Adipose tissue (tissue), 3 donors: Measurements from ENCODE around the gene IQCE. TPM values are rescaled to one million over a fixed set of nuclear protein-coding genes. Genes with fewer than 3 reads are reported as not detected.

Experiments used
- H3K27ac ChIP-seq: one replicate; pipeline ENCODE4 v1.5.1; 2013; ENCODE audit warnings: low read depth, low read length
- WGBS, 3 donors: extraction: QIAGEN DNeasy Blood & Tissue Kit; methylation state at CpG; one replicate each; pipeline ENCODE4 v1.1.7; 2013; 5-methylcytosine and 5-hydroxymethylcytosine counted together
- polyA plus RNA-seq, 3 donors: library from polyadenylated mRNA; stranded (reverse); fragments of 200-250 nt; gene quantifications; one replicate each; pipeline ENCODE4 v1.2.3, GENCODE V29; 2013
- donor health status: healthy with polysubstance abuse.
- donor health status: Bipolar disorder and iron deficiency.
- donor health status: healthy.

Gene IQCE
- polyA plus RNA-seq, 3 donors, result 4.3 to 8.7 (median 5.4) TPM

- WGBS, 3 donors, result 90 to 92% (median 91%) methylated on average over 35 to 36 of the region's 36 CpGs
Observed at GRCh38 chr7:2659556-2660358, 101.0 kb downstream of the IQCE start.

GRCh38 chr7:2660359-2661095 is 101.7 kb downstream of the IQCE start:
- no peak overlapping the region for H3K27ac ChIP-seq
- 89 to 90% (median 89%) methylated on average over 30 to 36 of the region's 36 CpGs for WGBS, 3 donors

More at GRCh38 chr7:2659556-2660358, 101.0 kb downstream of the IQCE start:
- no peak overlapping the region for H3K27ac ChIP-seq

DNA sequence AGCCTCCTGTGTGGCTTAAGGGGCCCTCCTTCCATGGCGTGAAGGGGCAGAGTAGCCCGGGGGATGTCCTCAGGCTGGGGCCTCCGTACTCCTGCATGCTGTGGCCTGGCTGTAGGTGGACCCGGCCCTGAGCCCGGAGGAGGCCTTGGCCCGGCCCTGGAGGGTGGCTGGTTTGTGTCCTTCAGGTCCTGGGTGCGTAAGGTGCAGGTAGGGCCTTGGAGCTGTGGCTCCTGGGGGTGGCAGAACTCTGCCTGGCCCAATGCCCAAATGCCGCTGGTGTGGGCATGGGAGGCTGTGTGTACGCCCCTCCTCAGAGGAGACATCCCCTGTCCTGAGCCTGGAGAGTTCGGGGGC is 102.3 kb downstream of the IQCE start:
- no peak overlapping the region for H3K27ac ChIP-seq
- 86 to 96% (median 92%) methylated on average over 9 to 10 of the region's 10 CpGs for WGBS, 3 donors

DNA sequence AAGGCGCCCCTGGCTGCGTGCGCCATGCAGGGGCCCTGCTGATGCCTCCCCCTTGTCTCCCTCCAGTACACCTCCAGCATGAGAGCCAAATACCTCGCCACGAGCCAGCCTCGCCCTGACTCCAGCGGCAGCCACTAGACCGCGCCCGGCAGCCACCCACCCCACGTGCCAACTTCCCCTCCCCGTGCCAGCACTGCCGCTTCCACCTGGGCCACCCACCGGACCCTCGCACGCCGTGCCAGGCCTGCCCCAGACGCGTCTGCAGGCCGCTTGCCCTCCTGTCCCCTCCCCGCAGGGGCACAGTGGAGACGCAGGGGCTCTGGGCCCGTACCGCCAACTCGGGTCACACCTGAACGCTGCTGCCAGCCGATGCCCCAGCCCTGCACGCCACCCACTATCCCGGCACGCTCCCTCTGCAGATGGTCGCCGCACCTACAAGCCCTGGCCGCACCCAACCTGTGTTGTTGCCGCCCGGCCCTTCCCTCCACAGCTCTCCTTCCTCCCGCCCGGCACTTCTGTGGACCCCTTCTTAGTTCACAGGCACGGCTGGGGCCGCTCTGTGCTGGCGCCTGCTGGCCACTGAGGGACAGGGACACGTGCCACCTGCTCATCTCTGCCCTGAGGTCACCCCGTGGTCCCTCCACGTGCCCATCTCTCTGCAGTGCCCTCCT is 103.0 kb downstream of the IQCE start:
- no peak overlapping the region for H3K27ac ChIP-seq
- WGBS, 3 donors, result 90 to 93% (median 92%) methylated on average over 37 to 43 of the region's 43 CpGs

- 58 to 75% (median 75%) methylated on average over 33 of the region's 33 CpGs for WGBS, 3 donors
- H3K27ac ChIP-seq, result no peak overlapping the region
Observed at GRCh38 chr7:2662273-2663120, 103.7 kb downstream of the IQCE start.

DNA sequence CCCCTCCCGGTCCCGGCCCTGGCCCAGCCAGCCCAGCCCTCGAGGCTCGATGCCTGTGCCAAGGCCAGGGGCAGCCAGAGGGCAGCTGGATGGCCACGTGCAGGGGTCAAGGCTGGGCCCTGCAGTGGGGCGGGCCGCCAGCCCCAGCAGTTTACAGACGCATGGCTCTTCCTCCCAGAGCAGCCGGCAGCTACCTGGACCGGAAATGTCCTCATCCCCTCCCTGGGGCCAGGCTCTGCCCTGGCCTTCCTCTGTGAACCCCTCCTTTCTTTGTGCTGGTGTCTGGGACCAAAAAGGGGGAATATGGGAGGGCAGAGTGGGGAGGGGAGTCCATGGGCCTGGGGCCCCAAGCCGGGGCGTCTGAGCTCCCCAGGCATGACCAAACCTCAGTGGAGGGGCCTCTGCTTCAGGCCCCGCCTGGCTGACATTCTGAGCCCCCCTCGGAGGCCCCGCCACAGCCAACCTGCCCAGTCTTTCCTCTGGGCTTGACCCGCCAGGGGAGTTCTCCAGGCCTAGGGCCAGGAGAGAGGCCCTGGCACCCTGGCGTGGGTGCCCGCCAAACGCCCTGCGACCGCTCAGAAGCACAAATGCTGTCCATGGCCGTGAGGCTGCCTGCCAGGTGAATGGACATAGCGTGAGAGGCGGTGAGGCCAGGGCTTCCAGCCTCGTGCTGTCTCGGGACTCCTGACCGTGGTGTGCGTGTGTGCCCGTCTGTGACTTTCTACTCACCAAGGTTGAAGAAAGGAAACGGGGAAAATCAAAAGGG is 104.5 kb downstream of the IQCE start:
- H3K27ac ChIP-seq, result no peak overlapping the region
- 52 to 58% (median 57%) methylated on average over 30 of the region's 30 CpGs for WGBS, 3 donors

DNA sequence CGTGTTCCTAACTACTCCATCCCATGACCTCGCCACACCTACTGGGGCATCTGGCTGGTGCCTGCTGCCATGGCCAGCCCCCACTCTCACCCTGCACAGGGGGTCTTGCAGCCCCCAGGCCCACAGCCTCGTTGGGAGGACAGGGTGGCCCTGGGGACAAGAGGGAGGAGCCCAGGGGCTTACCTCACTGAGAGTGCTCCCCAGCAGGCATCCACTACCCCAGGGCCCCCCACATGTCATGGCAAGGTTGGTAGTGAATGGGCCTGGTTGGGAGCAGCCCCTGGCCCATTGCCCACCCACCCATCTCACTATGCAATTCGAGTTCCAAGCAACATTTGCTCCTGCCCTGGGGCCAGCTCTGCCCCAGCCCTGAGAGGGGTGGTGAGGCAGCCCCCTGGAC is 105.2 kb downstream of the IQCE start:
- WGBS, 3 donors, result 55 to 74% (median 70%) methylated on average over 4 of the region's 4 CpGs

More for the DNA sequence above, 105.2 kb downstream of the IQCE start:
- no peak overlapping the region for H3K27ac ChIP-seq

Other genes starting within 250 kb of the IQCE start
- gene SNX8, start 244.5 kb upstream of the IQCE start, polyA plus RNA-seq, result 10 to 100 TPM; 11.8 to 44.0 (median 26.2) TPM
- 100 to 1,000 TPM in 1 of 3 donors, 10 to 100 TPM in 2; 64.8 to 130 (median 74.6) TPM for gene EIF3B, start 204.2 kb upstream of the IQCE start, polyA plus RNA-seq
- 10 to 100 TPM; 10.5 to 20.4 (median 15.7) TPM for gene CHST12, start 155.4 kb upstream of the IQCE start, polyA plus RNA-seq
- not detected for gene GRIFIN, start 82.6 kb upstream of the IQCE start, polyA plus RNA-seq
- gene LFNG, start 39.2 kb upstream of the IQCE start, polyA plus RNA-seq, result 10 to 100 TPM; 12.5 to 52.7 (median 23.7) TPM
- 10 to 100 TPM; 17.8 to 29.8 (median 18.7) TPM for gene BRAT1, start 3.5 kb upstream of the IQCE start, polyA plus RNA-seq
- gene TTYH3, start 73.0 kb downstream of the IQCE start, polyA plus RNA-seq, result 10 to 100 TPM in 2 of 3 donors, 1 to 10 TPM in 1; 7.2 to 49.8 (median 26.4) TPM
- under 1 TPM in 2 of 3 donors, not detected in 1; 0.01 to 0.06 TPM for gene AMZ1, start 129.2 kb downstream of the IQCE start, polyA plus RNA-seq